Kidney (tissue), 14 donors: Measurements from ENCODE around the gene DCAF5. TPM values are rescaled to one million over a fixed set of nuclear protein-coding genes. Genes with fewer than 3 reads are reported as not detected.

Source experiments
- DNase-seq, 5 donors: peaks; one replicate each; pipeline ENCODE4 v3.0.0-alpha.2; 2013 to 2020
- FAIRE-seq: peaks from 2 replicates; lab custom pipeline; 2012; peaks lifted over from hg19 to GRCh38; lab: Jason Lieb, UNC
- H3K27ac ChIP-seq, 2 donors: one replicate each; pipeline ENCODE4 v1.7.0; 2013; ENCODE audit warnings: low read depth in 2 of 2, low read length in 2 of 2, inconsistent platforms in 1 of 2
- H3K27me3 ChIP-seq: one replicate; pipeline ENCODE4 v1.7.1; 2013; ENCODE audit warnings: low read length, inconsistent platforms; ENCODE audit not compliant: control insufficient read depth, insufficient read depth
- H3K36me3 ChIP-seq, 3 donors: one replicate each; pipeline versions ENCODE4 v1.7.0 to v1.7.1; 2013; ENCODE audit warnings: low read length in 3 of 3, control low read depth in 1 of 3, inconsistent platforms in 1 of 3; ENCODE audit not compliant: insufficient read depth in 3 of 3, control insufficient read depth in 2 of 3
- H3K4me1 ChIP-seq, 3 donors: one replicate each; pipeline versions ENCODE4 v1.7.0 to v1.7.1; 2013; ENCODE audit warnings: low read length in 3 of 3, inconsistent platforms in 1 of 3, low read depth in 1 of 3; ENCODE audit not compliant: control insufficient read depth in 2 of 3, insufficient read depth in 2 of 3
- H3K4me3 ChIP-seq, 3 donors: one replicate each; pipeline versions ENCODE4 v1.7.0 to v1.8.1; 2013; ENCODE audit warnings: low read length in 3 of 3, control low read depth in 1 of 3, inconsistent platforms in 1 of 3
- H3K9ac ChIP-seq, 3 donors: one replicate each; pipeline versions ENCODE4 v1.7.0 to v1.7.1; 2013; ENCODE audit warnings: low read length in 3 of 3, control low read depth in 1 of 3, inconsistent platforms in 1 of 3
- H3K9me3 ChIP-seq, 3 donors: one replicate each; pipeline versions ENCODE4 v1.7.0 to v1.7.1; 2013; ENCODE audit warnings: low read length in 3 of 3, control low read depth in 1 of 3, inconsistent platforms in 1 of 3; ENCODE audit not compliant: control insufficient read depth in 2 of 3, insufficient read depth in 1 of 3
- intact Hi-C: fragments of 100-400 bp; cut with DNase I; formaldehyde crosslinking; loops from one replicate; pipeline ENCODE4 v1.11.1; 2022
- polyA plus RNA-seq: library from polyadenylated mRNA; stranded (reverse); fragments of 350-450 nt; fragmentation: Illumina TruSeq; extraction: RNeasy Lipid Tissue Mini Kit (QIAGEN cat#74804); gene quantifications from one replicate; pipeline ENCODE4 v1.2.3, GENCODE V29; 2014; ENCODE audit warnings: low read depth, low replicate concordance; ENCODE audit not compliant: insufficient read depth
- total RNA-seq: library from RNA; stranded (reverse); fragmentation: NEBNext Ultra II Directional; extraction: Animal tissue kit (Norgen Biotek cat#: 25700); gene quantifications from one replicate; pipeline ENCODE4 v1.2.1, GENCODE V29; 2021
- TF ChIP-seq, protein P1 (sequence below): IDR thresholded peaks from 3 replicates; pipeline ENCODE4 v1.5.1; 2012; ENCODE audit warnings: mild to moderate bottlenecking, moderate library complexity, borderline replicate concordance; ENCODE audit not compliant: insufficient read depth; ENCODE audit errors: extremely low read depth
- donor health status: control.
- donor health status: control.
- donor health status: control.
- donor health status: control.
- donor health status: control.
- donor health status: DM: yes; HTN: yes; CAD: no.
- donor health status: Normal renal cell carcinoma (clear cell type).

DCAF5 gene
- total and polyA plus RNA-seq, 2 donors from 2014 or later: 17.3 to 51.0 TPM

DNA sequence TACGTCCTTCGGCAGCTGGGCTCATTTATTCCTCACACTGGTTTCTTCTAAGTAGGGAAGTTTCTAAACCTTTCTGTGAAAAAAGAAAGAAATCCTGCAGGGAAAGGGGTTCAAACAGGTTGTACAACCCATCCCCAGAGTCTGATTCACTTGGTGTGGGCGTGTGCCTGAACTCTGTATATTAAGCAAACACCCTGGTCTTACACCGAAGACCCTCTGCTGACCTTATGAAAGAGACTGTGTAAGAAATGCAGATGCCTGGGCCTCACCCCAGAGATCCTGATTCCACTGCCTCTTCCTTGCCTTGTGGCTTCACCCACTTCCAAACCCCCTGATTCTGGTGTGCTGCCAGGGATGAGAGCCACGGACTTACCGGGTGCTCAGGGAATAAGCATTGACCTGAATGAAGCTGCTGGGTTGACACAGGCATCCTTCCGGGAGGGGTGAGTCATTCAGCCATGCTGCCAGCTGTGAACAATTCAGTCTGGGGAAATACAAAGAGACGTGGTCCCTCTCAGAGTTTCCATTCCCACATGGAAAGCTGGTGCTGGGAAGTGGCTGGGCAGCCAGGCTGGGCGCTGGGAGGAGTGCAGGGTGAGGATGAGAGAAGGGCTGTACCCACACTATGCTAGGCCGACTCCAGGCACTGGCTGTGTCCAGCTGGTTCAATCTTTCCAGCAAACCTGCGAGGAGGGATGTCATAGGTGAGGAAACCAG is 147.3 kb downstream of the DCAF5 start:
- Histone ChIP-seq H3K4me3 (no peak overlapping the region), H3K36me3 (no peaks in the 10 kb centered on the region), H3K27ac (no peak overlapping the region), H3K9me3 (no peaks in the 10 kb centered on the region), H3K9ac (no peak overlapping the region), H3K4me1 (no peaks in the 10 kb centered on the region), H3K27me3 (no peaks in the 10 kb centered on the region)
- intact Hi-C loops: no loop called here
- FAIRE-seq: no peak
- TF ChIP-seq, protein P1, sequence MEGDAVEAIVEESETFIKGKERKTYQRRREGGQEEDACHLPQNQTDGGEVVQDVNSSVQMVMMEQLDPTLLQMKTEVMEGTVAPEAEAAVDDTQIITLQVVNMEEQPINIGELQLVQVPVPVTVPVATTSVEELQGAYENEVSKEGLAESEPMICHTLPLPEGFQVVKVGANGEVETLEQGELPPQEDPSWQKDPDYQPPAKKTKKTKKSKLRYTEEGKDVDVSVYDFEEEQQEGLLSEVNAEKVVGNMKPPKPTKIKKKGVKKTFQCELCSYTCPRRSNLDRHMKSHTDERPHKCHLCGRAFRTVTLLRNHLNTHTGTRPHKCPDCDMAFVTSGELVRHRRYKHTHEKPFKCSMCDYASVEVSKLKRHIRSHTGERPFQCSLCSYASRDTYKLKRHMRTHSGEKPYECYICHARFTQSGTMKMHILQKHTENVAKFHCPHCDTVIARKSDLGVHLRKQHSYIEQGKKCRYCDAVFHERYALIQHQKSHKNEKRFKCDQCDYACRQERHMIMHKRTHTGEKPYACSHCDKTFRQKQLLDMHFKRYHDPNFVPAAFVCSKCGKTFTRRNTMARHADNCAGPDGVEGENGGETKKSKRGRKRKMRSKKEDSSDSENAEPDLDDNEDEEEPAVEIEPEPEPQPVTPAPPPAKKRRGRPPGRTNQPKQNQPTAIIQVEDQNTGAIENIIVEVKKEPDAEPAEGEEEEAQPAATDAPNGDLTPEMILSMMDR: no peak
- peak in 2 of 5 donors; percentile 13 to 80 for DNase-seq

DNA sequence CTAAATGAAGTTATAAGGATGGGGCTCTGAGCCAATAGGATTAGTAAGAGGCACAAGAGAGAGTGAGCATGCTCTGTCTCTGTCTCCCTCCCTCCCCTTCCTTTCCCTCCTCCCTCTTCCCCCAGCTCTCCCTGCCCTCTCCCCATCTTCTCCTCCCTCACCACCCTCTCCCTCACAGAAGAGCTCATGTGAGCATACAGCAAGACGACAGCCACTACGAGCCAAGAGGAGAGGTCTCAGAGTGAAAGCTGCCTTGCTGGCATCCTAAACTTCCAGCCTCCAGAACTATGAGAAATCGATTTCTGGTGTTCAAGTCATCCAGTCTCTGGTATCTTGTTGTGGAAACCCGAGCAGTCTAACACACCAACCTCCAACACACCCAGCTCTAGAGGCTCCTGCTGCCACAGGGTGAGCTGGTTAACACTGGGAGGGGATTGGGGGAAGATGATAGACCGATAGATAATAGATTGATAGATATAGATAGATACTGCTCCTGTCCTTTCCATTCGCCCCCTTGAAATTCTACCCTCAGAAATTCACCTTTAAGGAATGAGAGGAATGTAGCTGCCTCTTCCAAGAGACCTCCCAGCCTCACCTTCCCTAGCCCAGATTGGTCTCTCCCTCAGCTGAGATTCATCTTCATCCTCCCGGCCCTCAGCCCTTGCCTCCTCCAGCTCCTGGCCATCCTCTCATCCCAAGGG is 148.0 kb downstream of the DCAF5 start:
- intact Hi-C loops: no loop called here
- H3K4me1 ChIP-seq: no peaks in the 10 kb centered on the region
- TF ChIP-seq, protein P1: no peak
- no peak overlapping the region for H3K4me3 ChIP-seq
- no peak overlapping the region for H3K9ac ChIP-seq
- peak in 2 of 5 donors; percentile 29 to 39 for DNase-seq
- H3K9me3 ChIP-seq: no peaks in the 10 kb centered on the region
- no peaks in the 10 kb centered on the region for H3K36me3 ChIP-seq
- no peaks in the 10 kb centered on the region for H3K27me3 ChIP-seq
- H3K27ac ChIP-seq: no peak overlapping the region
- no peak for FAIRE-seq

DNA sequence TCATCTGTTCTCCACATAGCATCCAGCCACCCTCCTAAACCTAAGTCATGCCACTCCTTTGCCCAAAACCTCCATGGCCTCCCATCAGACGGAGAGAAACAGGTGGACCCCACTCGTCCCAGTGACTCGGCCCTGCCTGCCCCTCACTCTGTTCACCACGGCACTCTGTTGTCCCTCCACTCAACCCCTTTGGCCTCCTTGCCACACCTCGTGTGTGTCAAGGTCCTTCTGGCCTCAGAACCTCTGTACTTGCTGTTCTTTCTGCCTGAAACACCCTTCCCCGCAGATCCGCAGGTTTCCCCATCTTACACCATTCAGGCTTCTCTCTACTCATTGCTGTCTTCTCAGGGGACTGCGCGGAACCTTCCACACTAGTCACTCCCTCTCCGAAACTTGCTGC is 149.3 kb downstream of the DCAF5 start:
- DNase-seq: peak in 1 of 5 donors; percentile 29
- H3K9me3 ChIP-seq: no peaks in the 10 kb centered on the region
- no peaks in the 10 kb centered on the region for H3K4me1 ChIP-seq
- H3K27me3 ChIP-seq: no peaks in the 10 kb centered on the region
- no peak overlapping the region for H3K9ac ChIP-seq
- H3K4me3 ChIP-seq: no peak overlapping the region
- intact Hi-C loops: no loop called here
- TF ChIP-seq, protein P1: no peak
- H3K27ac ChIP-seq: no peak overlapping the region
- no peak for FAIRE-seq
- H3K36me3 ChIP-seq: no peaks in the 10 kb centered on the region
